Measurements from ENCODE around the gene LSP1.
"Not testable (repeated sequence)": the region's sequence is repeated elsewhere in the genome, so short reads cannot be mapped to it uniquely, and the experiment has no call there.

LSP1 gene

DNA sequence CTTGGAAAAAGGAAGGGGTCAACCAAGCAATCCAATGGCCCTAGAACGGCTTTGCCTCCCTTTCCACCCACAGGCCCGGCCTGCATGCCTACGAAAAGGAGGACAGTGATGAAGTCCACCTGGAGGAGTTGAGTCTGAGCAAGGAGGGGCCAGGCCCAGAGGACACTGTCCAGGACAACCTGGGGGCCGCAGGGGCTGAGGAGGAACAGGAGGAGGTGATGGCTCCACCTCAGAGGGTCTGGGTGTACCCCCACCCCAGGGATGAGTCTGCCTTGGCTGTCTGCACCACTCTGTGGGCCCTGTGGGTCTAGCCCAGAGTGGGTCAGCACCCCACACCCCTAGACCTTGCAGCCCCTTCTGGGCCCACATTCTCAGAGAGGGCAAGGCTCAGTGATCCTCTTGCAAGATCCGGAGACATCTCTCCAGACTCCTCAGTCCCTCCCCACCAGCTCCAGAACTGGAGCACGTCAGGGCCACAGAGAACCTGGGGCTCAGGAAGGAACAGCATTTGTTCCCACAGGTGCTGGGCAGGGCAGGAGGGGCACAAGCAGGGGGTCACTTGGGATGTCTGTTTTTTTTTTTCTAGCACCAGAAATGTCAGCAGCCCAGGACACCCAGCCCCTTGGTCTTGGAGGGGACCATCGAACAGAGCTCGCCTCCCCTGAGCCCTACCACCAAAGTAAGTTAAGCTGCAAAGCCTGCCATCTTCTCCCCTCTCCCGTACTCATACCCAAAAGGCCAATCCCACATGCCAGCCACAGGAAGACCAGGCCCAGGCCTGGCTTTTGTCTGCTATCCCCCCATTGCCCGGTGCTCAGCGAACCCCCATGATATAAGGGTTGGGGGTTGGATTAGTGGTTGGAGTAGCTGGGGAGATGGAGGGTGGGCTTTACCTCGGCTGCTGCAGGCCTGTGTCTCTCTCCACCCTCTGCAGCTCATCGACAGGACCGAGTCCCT, 30.7 kb downstream of the LSP1 start:
- Mint-ChIP-seq H3K36me3 (ENCODE audit: low read depth) (no peaks in the 10 kb centered on the region), H3K9me3 (no peaks in the 10 kb centered on the region), H3K27ac (no peak overlapping the region), H3K4me3 (no peak overlapping the region), H3K4me1 (peaks cover 12% of the 10 kb centered on the region), H3K27me3 (ENCODE audit: low read depth, poor library complexity) (peaks cover 9% of the 10 kb centered on the region)
- TF ChIP-seq, protein P1, sequence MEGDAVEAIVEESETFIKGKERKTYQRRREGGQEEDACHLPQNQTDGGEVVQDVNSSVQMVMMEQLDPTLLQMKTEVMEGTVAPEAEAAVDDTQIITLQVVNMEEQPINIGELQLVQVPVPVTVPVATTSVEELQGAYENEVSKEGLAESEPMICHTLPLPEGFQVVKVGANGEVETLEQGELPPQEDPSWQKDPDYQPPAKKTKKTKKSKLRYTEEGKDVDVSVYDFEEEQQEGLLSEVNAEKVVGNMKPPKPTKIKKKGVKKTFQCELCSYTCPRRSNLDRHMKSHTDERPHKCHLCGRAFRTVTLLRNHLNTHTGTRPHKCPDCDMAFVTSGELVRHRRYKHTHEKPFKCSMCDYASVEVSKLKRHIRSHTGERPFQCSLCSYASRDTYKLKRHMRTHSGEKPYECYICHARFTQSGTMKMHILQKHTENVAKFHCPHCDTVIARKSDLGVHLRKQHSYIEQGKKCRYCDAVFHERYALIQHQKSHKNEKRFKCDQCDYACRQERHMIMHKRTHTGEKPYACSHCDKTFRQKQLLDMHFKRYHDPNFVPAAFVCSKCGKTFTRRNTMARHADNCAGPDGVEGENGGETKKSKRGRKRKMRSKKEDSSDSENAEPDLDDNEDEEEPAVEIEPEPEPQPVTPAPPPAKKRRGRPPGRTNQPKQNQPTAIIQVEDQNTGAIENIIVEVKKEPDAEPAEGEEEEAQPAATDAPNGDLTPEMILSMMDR (IDR thresholded peaks at IDR 0.05) = no peak
- DNase-seq = no peak

DNA sequence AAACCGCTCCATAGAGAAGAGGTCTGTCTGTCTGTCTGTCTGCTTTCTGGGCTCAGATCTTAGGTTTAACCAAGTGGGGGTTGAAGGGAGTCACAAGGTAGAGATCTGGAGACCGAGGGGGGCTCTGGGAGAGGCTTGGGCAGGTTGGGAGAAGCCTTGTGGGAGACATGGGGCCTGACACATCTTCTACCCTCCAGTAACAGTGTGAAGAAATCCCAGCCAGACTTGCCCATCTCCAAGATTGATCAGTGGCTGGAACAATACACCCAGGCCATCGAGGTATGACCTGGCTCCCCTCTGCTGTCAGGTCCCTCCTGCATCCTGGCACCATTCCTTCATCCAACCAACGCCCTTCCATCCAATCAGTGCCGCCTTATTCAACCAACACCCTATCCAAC, 31.4 kb downstream of the LSP1 start:
- no peak for DNase-seq
- H3K36me3 Mint-ChIP-seq (ENCODE audit: low read depth) = no peaks in the 10 kb centered on the region
- TF ChIP-seq, protein P1 (IDR thresholded peaks at IDR 0.05) = no peak
- no peak overlapping the region for H3K27ac Mint-ChIP-seq
- peaks cover 9% of the 10 kb centered on the region for H3K27me3 Mint-ChIP-seq (ENCODE audit: low read depth, poor library complexity)
- H3K4me1 Mint-ChIP-seq = peaks cover 15% of the 10 kb centered on the region
- H3K9me3 Mint-ChIP-seq = no peaks in the 10 kb centered on the region
- H3K4me3 Mint-ChIP-seq = no peak overlapping the region

GRCh38 chr11:1886551-1886950, 33.7 kb downstream of the LSP1 start:
- H3K4me1 Mint-ChIP-seq = peaks cover 12% of the 10 kb centered on the region
- not testable (repeated sequence) for H3K4me3 Mint-ChIP-seq; H3K9me3 Mint-ChIP-seq; H3K27ac Mint-ChIP-seq; H3K27me3 Mint-ChIP-seq (ENCODE audit: low read depth, poor library complexity); H3K36me3 Mint-ChIP-seq (ENCODE audit: low read depth); DNase-seq

DNA sequence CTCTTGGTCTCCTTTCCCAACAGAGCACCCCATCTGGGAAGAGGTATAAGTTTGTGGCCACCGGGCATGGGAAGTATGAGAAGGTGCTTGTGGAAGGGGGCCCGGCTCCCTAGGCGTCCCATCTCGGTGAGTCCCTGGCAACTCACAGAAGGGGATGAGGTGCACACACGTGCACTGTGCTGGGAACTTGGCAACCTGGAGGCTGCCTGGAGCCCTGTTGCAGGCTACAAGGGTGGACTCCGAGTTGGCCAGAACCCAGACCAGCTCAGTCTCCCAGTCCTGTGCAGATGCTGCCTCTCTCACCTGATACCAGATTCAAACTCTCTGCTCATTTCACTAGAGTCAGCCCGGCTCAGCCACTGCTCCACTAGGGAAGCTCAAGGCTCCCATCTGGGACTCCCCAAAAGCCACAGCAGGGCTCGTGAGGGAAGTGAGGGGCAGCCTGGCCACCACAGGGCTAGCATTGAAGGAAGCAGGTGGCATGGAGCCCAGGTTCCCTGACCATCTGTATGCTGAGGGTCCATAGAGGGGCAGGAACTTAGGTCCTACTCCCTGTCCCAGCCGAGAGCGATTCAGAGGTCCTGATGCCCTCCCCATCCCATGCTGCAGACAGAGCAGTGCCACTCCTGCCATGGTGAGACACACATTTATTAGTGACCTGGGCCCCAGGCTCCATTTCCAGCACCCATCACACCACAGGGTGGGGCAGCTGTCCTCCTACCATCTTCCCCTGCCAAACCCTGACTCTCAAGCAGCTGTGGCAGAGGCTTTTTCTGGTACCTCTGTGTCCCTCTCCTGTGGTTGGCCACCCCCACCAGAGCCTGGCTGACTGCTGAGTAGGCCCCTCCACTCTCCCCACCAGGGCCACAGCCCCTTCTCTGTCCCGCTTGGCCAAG, 34.8 kb downstream of the LSP1 start:
- H3K27ac Mint-ChIP-seq = no peak overlapping the region
- H3K27me3 Mint-ChIP-seq (ENCODE audit: low read depth, poor library complexity) = peaks cover 9% of the 10 kb centered on the region
- no peak overlapping the region for H3K4me3 Mint-ChIP-seq
- DNase-seq = no peak
- no peaks in the 10 kb centered on the region for H3K9me3 Mint-ChIP-seq
- no peaks in the 10 kb centered on the region for H3K36me3 Mint-ChIP-seq (ENCODE audit: low read depth)
- TF ChIP-seq, protein P1 (IDR thresholded peaks at IDR 0.05) = no peak
- peaks cover 12% of the 10 kb centered on the region for H3K4me1 Mint-ChIP-seq

DNA sequence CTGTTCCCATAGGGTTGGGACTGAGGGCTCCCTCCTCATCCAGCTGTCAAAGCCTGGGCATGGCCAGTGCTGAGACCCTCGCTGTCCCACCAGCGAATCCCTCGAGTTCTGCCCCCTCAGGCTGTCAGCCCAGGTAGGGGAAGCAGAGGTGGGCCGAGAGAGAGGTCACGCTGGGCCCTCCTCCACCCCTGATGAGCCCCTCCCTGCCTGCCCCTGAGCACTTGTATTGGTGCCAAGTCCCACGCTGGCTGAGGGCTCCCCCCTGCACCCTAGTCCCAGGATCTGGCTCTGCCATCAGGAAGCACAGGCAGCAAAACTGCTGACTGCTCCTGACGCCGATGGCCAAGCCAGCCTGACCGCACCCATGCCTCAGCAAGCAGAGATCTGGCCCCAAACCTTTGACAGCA, 35.5 kb downstream of the LSP1 start:
- no peaks in the 10 kb centered on the region for H3K36me3 Mint-ChIP-seq (ENCODE audit: low read depth)
- DNase-seq = no peak
- TF ChIP-seq, protein P1 (IDR thresholded peaks at IDR 0.05) = no peak
- H3K27me3 Mint-ChIP-seq (ENCODE audit: low read depth, poor library complexity) = peaks cover 9% of the 10 kb centered on the region
- H3K27ac Mint-ChIP-seq = no peak overlapping the region
- H3K4me3 Mint-ChIP-seq = no peak overlapping the region
- no peaks in the 10 kb centered on the region for H3K9me3 Mint-ChIP-seq
- H3K4me1 Mint-ChIP-seq = peaks cover 12% of the 10 kb centered on the region

GRCh38 chr11:1888811-1889210, 35.9 kb downstream of the LSP1 start:
- TF ChIP-seq, protein P1 (IDR thresholded peaks at IDR 0.05) = no peak
- DNase-seq = no peak
- Mint-ChIP-seq H3K27me3 (ENCODE audit: low read depth, poor library complexity) (peaks cover 13% of the 10 kb centered on the region), H3K4me3 (no peak overlapping the region), H3K9me3 (no peaks in the 10 kb centered on the region), H3K36me3 (ENCODE audit: low read depth) (no peaks in the 10 kb centered on the region), H3K4me1 (peaks cover 12% of the 10 kb centered on the region), H3K27ac (no peak overlapping the region)
